GM20000 (cell line): ENCODE results near the gene PLOD3.

ENCODE experiments used
- DNase-seq: peaks from one replicate; pipeline ENCODE4 v3.0.0; 2012; ENCODE audit warnings: low spot score
- TF ChIP-seq, protein P1 (sequence below): IDR thresholded peaks from 2 replicates; pipeline ENCODE4 v1.5.1; 2012; ENCODE audit warnings: mild to moderate bottlenecking, control low read depth; ENCODE audit errors: extremely low read depth, missing control alignments

The PLOD3 gene

DNA sequence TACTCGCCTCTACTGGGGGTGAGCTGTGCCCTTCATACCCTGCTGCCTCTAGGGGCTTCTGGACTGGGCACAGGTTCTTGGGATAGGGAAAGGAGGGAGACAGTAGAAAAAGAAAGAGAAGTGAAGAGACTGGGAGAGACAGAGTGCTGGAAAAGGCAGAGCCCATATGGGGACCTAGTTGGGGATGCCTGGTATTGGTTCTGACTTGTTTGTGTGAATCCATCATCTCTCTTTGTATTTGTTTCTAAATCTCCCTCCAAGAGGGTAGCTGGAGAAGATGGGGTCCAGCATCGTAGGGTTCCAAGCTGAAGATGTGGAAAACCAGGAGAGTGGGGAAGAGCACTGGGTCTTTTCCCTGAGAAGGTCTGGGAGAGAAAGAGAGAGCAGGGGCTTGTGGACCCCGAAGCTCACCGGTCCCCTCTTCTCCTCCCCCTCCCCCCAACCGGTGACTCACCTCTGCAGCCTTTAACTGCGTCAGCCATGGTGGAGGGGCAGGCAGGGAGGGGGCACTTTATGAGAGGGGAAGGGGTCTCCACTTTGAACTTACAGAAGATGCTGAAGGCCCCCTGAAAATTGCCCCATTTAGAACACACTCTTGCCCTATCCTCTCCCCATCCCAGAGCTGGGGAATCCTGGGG, 48.9 kb downstream of the PLOD3 start:
- DNase-seq = no peak
- TF ChIP-seq, protein P1, sequence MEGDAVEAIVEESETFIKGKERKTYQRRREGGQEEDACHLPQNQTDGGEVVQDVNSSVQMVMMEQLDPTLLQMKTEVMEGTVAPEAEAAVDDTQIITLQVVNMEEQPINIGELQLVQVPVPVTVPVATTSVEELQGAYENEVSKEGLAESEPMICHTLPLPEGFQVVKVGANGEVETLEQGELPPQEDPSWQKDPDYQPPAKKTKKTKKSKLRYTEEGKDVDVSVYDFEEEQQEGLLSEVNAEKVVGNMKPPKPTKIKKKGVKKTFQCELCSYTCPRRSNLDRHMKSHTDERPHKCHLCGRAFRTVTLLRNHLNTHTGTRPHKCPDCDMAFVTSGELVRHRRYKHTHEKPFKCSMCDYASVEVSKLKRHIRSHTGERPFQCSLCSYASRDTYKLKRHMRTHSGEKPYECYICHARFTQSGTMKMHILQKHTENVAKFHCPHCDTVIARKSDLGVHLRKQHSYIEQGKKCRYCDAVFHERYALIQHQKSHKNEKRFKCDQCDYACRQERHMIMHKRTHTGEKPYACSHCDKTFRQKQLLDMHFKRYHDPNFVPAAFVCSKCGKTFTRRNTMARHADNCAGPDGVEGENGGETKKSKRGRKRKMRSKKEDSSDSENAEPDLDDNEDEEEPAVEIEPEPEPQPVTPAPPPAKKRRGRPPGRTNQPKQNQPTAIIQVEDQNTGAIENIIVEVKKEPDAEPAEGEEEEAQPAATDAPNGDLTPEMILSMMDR = no peak

DNA sequence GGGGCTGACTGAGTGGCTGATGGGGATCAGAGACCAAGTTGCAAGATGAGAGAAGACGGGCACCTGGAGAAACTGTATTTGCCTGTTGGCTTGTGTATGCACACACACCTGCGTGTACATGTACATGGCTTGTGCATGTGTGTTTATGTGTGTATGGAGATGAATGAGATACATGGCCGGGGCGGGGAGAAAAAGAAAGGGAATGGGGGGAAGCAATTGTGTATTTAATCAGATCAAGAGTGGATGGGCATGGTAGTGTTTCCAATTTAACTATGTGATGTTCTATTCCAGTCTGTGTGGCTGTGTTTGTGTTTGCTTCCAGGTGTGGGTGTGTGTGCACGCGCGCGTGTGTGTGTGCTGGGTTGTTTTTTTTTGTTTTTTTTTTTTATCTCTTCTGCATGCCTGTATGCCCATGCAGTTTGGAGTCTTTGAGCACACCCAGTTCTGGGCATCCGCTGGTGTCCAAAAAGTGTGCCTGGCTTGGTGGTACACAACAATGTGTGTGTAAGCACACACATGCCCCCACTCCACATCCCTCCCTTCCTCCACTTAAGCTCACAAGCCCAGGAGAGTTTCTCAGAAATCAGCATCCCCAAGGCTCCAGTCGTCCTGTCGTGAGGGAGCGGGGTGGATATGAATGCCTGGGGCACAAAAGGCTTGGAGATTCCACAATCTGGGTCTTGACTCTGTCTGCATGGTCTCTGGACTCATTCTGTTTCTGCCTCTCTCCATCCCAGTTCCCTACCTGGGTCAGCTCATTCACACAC, 49.6 kb downstream of the PLOD3 start:
- TF ChIP-seq, protein P1 = no peak
- no peak for DNase-seq

DNA sequence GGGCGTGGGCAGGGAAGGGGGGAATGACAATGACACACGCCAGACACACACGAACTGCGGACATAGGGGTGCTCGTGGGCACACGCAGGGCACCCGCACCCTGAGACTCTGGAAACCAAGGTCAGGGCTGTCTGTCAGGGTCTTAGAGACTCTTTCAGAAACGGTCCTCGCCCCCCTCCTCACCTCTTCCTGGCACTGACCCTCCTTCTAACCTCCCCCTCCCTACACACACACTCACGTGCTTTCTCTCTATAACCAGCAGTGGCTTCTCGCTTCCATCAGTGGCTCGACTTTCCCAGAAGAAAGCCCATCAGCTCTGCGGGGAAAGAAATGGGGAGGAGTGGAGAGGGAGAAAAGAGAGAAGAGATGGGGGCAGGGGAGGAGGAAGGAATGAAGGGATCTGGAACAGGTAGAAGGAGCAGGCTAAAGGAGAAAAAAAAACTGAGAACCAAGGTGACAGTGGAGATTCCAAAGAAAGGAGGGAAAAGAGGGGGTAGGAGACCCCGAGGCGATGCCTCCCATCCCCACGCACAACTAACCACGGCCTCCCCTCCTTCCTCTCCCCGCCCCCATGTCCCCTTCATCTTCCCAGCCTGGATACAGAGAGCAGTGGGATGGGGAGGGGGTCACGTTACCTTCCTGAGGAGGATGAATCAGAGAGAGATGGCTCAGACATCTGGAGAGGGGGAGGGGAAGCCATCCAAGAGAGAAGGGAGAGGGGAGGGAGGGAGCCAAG, 50.3 kb downstream of the PLOD3 start:
- TF ChIP-seq, protein P1 = no peak
- DNase-seq = no peak

DNA sequence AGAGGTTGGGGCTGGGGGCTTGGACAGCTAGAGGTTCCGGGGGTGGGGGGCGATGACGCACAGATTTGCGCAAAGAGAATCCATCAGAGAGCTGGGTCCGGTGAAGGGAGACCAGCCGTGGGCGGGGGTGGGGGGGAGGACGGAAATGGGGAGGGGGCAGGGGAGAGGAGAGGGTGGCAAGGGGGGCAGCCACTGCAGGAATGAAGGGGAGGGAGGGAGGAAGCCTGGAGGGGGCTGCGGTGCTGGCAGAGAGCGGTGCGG, 50.8 kb downstream of the PLOD3 start:
- TF ChIP-seq, protein P1 = no peak

DNA sequence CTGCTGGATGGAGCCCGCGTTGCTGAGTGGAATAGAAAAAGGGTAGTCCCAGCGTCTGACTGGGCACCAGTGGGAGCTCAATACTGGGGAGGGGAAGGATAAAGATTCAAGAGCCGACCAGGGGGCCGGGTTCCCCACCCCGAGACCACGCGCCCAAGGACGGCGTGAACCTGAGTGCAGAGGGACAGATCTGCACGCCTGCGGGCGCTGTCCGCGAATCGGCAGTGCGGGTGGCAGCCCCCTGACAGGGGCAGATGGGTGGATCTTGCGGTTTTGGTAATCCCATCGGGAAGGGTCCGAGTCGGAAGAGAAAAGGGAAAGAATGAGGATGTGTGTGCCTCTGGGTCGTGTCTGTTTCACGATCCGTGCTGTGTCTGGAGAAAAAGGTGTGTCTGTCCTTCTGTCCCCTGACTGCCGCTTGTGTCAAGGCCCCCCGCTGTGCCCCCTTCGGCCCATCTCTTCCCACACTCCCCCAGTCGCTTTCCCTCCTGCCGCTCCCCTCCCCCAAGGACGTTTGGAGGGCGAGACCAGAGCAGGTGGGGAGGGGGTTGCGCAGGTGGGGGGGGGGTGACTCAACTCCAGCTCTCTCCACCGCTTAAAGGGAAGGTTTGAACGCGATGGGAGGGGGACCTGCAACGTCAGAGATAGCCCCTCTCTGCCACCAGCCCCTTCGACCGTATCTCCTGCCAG, 51.3 kb downstream of the PLOD3 start:
- TF ChIP-seq, protein P1 = no peak
- DNase-seq = no peak

More for the DNA sequence above, 50.8 kb downstream of the PLOD3 start:
- no peak for DNase-seq

DNA sequence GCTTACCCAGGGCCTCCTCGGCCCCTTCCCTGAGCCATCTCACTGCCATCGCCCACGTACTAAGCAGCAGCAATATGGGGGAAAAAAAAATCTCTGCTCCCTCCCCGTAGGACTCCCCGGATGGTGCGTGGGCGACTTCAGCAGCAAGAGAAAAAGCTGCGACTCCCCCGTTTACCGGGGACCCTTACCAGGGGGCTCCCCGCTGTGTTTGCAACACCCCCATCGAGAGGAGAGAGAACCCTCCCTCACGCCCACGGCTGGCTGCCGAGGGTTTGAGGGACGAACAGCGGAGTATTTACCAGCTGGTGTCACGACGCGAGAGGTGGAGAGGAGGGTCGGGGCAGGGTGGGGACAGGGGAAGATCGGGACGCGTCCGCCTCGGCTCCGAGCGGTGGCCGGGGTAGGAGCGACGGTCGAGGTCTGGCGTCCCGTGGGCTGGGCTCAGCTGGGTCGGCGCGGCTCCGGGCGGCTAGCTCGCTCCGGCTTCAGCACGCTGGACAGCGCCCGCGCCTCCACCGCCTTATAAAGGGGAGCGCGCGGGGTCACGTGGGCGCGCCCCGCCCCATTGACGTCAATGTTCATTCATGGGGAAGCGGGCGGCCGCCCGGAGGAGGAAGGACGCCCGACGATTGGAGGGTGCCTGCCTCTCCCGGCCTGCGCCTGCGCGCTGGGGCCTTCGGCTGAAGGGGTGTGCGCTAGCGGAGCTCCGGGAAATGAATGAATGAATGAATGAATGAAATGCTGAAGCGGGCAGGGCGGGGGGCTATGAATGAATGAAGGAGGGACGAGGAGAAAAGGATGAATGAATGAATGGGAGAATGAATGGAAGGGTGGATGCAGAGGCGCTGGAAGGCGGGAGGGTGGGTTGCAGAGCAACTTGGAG, 52.1 kb downstream of the PLOD3 start, which contains the start of gene VGF:
Gene VGF (minus strand): TSS at position 495 of the 883 bp plus-strand sequence. CDS start 726 bp downstream, outside the sequence.
- TF ChIP-seq, protein P1 = no peak
- DNase-seq = peak; percentile 98
